Upper lobe of left lung (tissue), 6 donors: Measurements from ENCODE around the gene DYRK2. TPM values are rescaled to one million over a fixed set of nuclear protein-coding genes. Genes with fewer than 3 reads are reported as not detected.

Source experiments
- ATAC-seq, 2 donors: fragments of 200-7000 bp; cut with Tn5 transposase; one replicate each; pipeline ENCODE4 v1.9.1; 2022; ENCODE audit warnings: mild to moderate bottlenecking in 2 of 2, moderate library complexity in 2 of 2; ENCODE audit not compliant: low FRiP score in 2 of 2
- DNase-seq, 2 donors: peaks; one replicate each; pipeline ENCODE4 v3.0.0-alpha.2; 2019 to 2020
- H3K27ac ChIP-seq, 4 donors: fragments of 200-600 bp; sonication (generic); one replicate each; pipeline ENCODE4 v1.5.1; 2016 to 2019
- H3K27me3 ChIP-seq, 4 donors: fragments of 200-600 bp; sonication (generic); one replicate each; pipeline ENCODE4 v1.5.1; 2017 to 2019
- H3K36me3 ChIP-seq, 4 donors: fragments of 200-600 bp; sonication (generic); one replicate each; pipeline ENCODE4 v1.5.1; 2016 to 2019
- H3K4me1 ChIP-seq, 4 donors: fragments of 200-600 bp; sonication (generic); one replicate each; pipeline ENCODE4 v1.5.1; 2018 to 2019
- H3K4me3 ChIP-seq, 4 donors: fragments of 200-600 bp; sonication (generic); one replicate each; pipeline ENCODE4 v1.5.1; 2017 to 2019; ENCODE audit warnings: mild to moderate bottlenecking in 2 of 4, moderate library complexity in 1 of 4
- H3K9me3 ChIP-seq, 4 donors: fragments of 200-600 bp; sonication (generic); one replicate each; pipeline ENCODE4 v1.5.1; 2018 to 2019
- CTCF ChIP-seq, 6 experiments: fragments of 450-650 bp in 4 of 6; fragments of 200-600 bp in 2 of 6; sonication (generic) in 2 of 6; IDR thresholded peaks; one replicate each; pipeline ENCODE4 v1.5.1; 2016 to 2019; ENCODE audit warnings: antibody characterized with exemption in 6 of 6
- EP300 ChIP-seq, 4 donors: sonication (generic); formaldehyde crosslinking; IDR thresholded peaks; one replicate each; pipeline ENCODE4 v1.5.1; 2017; ENCODE audit warnings: antibody characterized with exemption in 4 of 4, control low read depth in 2 of 4
- POLR2A ChIP-seq, 4 donors: fragments of 450-650 bp; IDR thresholded peaks; one replicate each; pipeline ENCODE4 v1.5.1; 2016 to 2017; ENCODE audit warnings: antibody characterized with exemption in 4 of 4, mild to moderate bottlenecking in 2 of 4
- POLR2AphosphoS5 ChIP-seq, 2 donors: sonication (generic); formaldehyde crosslinking; IDR thresholded peaks; one replicate each; pipeline ENCODE4 v1.5.1; 2017; ENCODE audit warnings: antibody characterized with exemption in 2 of 2
- WGBS, 2 donors: methylation state at CpG; one replicate each; pipeline ENCODE4 v1.1.5; 2017 to 2018; 5-methylcytosine and 5-hydroxymethylcytosine counted together
- total RNA-seq, 6 donors: library from RNA; depleted of rRNA in 4 of 6; stranded (reverse); fragments of >200 nt in 4 of 6; gene quantifications; one replicate each; pipeline versions ENCODE4 v1.1.0 to v1.2.1, GENCODE V29; 2016 to 2021
- donor health status: DM: no; HTN: no; CAD: no; lungs with moderate emphysema.
- donor health status: DM: no; HTN: yes; CAD: no; lungs with severe emphysema.

DYRK2 gene
- total RNA-seq, 6 donors from 2014 or later, result 11.3 to 54.5 (median 17.9) TPM

GRCh38 chr12:67689385-67689784, 40.8 kb downstream of the DYRK2 start:
- Histone ChIP-seq H3K27ac (no peak overlapping the region), H3K27me3 (no peaks in the 10 kb centered on the region), H3K9me3 (no peaks in the 10 kb centered on the region), H3K4me1 (no peaks in the 10 kb centered on the region), H3K36me3 (no peaks in the 10 kb centered on the region), H3K4me3 (no peak overlapping the region)
- WGBS, 2 donors, result 16 to 37% methylated on average over 1 of the region's 1 CpG
- ATAC-seq (no peak), DNase-seq (no peak)
- TF ChIP-seq POLR2A (IDR thresholded peaks at IDR 0.05) (no peak), POLR2AphosphoS5 (IDR thresholded peaks at IDR 0.05) (no peak), EP300 (IDR thresholded peaks at IDR 0.05) (no peak), CTCF (IDR thresholded peaks at IDR 0.05) (no peak)

DNA sequence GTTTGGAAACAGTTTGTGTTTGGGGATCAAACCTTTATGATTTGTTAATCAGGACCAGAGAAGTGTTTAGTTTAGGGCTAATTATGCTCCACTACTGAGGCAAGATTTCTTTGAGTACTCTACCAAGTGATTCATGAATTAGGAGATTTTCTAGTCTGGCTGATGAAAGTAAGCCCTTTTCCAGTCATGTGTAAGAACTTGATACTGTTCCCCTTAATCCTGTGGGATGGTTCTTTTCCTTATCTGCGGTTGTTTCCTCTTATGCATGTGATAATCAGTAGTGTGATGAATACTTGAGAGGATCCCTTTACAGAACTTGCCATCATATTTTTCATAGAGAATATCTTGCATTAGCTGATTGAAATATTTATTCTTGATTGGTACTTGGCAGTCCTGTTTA, 42.1 kb downstream of the DYRK2 start:
- Histone ChIP-seq H3K9me3 (no peaks in the 10 kb centered on the region), H3K36me3 (no peaks in the 10 kb centered on the region), H3K27me3 (no peaks in the 10 kb centered on the region), H3K4me1 (no peaks in the 10 kb centered on the region), H3K4me3 (no peak overlapping the region), H3K27ac (no peak overlapping the region)
- TF ChIP-seq POLR2A (IDR thresholded peaks at IDR 0.05), result no peak
- ATAC-seq (peak in 1 of 2 donors; percentile 73), DNase-seq (no peak)
- WGBS, 2 donors, result 94 to 100% methylated on average over 1 of the region's 1 CpG

DNA sequence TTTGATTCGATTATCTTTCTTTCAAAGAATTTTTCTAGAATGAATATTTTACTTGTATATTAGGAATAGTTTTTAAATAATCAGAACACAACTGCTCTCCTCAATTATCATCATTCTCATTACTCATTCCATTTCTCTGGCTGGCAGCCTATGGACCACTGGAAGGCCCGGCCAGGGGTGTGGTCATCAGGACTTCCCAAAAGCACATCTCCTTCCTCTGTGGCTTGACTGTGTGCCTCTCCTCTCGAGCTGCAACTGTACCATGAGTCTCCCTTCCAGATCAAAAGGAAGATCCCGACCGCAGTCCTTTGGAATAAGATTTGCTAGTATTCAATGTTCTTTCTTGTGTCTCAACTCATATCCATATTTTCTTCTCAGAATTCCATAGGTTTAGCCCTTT, 42.7 kb downstream of the DYRK2 start:
- Histone ChIP-seq H3K4me1 (no peaks in the 10 kb centered on the region), H3K36me3 (no peaks in the 10 kb centered on the region), H3K4me3 (no peak overlapping the region), H3K27ac (no peak overlapping the region), H3K27me3 (no peaks in the 10 kb centered on the region), H3K9me3 (no peaks in the 10 kb centered on the region)
- DNase-seq, result no peak
- TF ChIP-seq POLR2A (IDR thresholded peaks at IDR 0.05) (no peak), EP300 (IDR thresholded peaks at IDR 0.05) (no peak), CTCF (IDR thresholded peaks at IDR 0.05) (no peak), POLR2AphosphoS5 (IDR thresholded peaks at IDR 0.05) (no peak)
- WGBS, 2 donors, result 82 to 90% methylated on average over 5 of the region's 5 CpGs
- peak in 1 of 2 donors; percentile 67 for ATAC-seq

DNA sequence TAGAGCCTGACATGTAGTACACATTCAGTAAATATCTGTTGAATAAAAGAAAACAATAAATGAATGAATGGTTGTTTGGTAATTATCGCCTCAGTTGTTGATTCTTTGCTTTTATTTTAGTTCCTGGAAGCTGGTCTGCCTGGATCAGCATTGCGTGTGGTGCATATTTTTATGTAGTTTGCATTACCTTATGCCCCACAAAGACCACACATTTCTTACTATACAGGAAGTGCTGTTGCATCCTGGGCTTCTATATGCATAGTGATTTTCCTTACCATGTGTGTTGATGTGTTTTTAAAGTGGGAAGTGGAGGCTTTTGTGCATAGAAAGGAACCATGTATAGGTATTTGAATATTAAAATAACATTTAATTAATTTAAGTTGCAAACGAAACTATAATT, 43.6 kb downstream of the DYRK2 start:
- ATAC-seq, result no peak
- no peak for TF ChIP-seq POLR2AphosphoS5 (IDR thresholded peaks at IDR 0.05)
- TF ChIP-seq POLR2A (IDR thresholded peaks at IDR 0.05), result no peak
- no peak for TF ChIP-seq CTCF (IDR thresholded peaks at IDR 0.05)
- no peak for TF ChIP-seq EP300 (IDR thresholded peaks at IDR 0.05)

GRCh38 chr12:67692966-67693365, 44.4 kb downstream of the DYRK2 start:
- no peaks in the 10 kb centered on the region for H3K9me3 ChIP-seq
- no peak overlapping the region for H3K27ac ChIP-seq
- no peak overlapping the region for H3K4me3 ChIP-seq
- no peaks in the 10 kb centered on the region for H3K36me3 ChIP-seq
- no peaks in the 10 kb centered on the region for H3K27me3 ChIP-seq
- no peak for TF ChIP-seq POLR2A (IDR thresholded peaks at IDR 0.05)
- TF ChIP-seq EP300 (IDR thresholded peaks at IDR 0.05), result no peak
- no peak for TF ChIP-seq POLR2AphosphoS5 (IDR thresholded peaks at IDR 0.05)
- no peak for TF ChIP-seq CTCF (IDR thresholded peaks at IDR 0.05)
- ATAC-seq, result no peak
- 96 to 98% methylated on average over 2 of the region's 2 CpGs for WGBS, 2 donors
- no peak for DNase-seq
- no peaks in the 10 kb centered on the region for H3K4me1 ChIP-seq

More for the DNA sequence above, 43.6 kb downstream of the DYRK2 start:
- Histone ChIP-seq H3K27ac (no peak overlapping the region), H3K9me3 (no peaks in the 10 kb centered on the region), H3K4me1 (no peaks in the 10 kb centered on the region), H3K4me3 (no peak overlapping the region), H3K36me3 (no peaks in the 10 kb centered on the region), H3K27me3 (no peaks in the 10 kb centered on the region)
- 91 to 95% methylated on average over 3 of the region's 3 CpGs for WGBS, 2 donors
- no peak for DNase-seq
